ENCODE results near the gene SLC34A1. TPM values are rescaled to one million over a fixed set of nuclear protein-coding genes. Genes with fewer than 3 reads are reported as not detected.
A peak's percentile ranks its signal among the peaks of the same experiment; 100 is the strongest.

The SLC34A1 gene
- total and polyA plus RNA-seq, 2 of the 13 experiments (the other 11 are each of a cell fraction or from before 2014, with no cell fraction given) = 0.03 to 0.20 TPM

DNA sequence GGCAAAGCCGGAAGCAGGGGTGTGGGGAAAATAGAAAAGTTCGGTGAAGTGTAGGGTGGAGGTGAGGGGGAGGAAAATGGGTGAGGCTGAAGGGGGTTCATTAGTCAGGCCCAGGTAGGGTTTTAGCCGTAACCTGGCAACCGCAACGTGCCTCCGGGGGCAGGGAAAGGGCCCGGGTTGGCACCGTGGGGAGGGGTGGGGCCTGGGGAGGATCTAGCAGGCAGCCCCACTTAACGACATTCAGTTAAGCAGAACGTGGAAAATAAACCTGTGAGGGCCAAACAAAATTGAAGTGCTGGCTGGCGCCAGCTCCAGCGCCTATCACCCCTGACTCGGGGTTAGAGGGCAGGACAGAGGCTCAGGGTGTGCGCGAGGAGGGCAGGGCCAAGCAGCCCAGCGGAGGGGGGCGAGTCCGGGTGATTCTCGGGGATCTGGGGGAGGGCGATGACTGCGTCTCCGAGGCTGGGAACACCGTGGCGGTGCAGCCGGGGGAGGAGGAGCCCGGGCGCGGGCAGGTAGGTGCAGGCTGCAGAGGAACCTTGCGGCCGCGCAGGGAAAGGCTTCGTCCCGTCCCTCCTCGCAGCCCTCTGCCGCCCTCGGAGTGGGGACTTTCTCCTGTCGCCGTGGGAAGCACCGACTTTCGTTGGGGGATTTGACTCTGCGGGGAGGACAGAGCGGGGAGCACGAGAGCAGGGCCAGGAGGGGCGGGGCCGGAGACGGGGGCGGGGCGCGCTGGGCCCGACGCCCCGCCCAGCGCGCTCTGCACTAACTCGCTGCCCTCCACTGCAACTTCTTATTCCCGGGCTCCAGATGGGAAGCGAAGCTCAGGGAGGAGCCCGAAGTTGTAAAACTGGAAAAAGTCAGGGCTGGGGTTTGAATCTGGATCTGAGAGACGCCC lies 21.4 kb upstream of the SLC34A1 start (continued):
- TF ChIP-seq, protein P1, sequence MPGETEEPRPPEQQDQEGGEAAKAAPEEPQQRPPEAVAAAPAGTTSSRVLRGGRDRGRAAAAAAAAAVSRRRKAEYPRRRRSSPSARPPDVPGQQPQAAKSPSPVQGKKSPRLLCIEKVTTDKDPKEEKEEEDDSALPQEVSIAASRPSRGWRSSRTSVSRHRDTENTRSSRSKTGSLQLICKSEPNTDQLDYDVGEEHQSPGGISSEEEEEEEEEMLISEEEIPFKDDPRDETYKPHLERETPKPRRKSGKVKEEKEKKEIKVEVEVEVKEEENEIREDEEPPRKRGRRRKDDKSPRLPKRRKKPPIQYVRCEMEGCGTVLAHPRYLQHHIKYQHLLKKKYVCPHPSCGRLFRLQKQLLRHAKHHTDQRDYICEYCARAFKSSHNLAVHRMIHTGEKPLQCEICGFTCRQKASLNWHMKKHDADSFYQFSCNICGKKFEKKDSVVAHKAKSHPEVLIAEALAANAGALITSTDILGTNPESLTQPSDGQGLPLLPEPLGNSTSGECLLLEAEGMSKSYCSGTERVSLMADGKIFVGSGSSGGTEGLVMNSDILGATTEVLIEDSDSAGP (CRISPR knock-in tag; IDR thresholded peaks at IDR 0.05; ENCODE audit: borderline replicate concordance) = peak; percentile 64
- TF ChIP-seq REPIN1 (CRISPR knock-in tag; IDR thresholded peaks at IDR 0.05; ENCODE audit: borderline replicate concordance, low read depth) (no peak), KLF9 (CRISPR knock-in tag; IDR thresholded peaks at IDR 0.05; ENCODE audit: low read depth) (no peak), CREB1 (IDR thresholded peaks at IDR 0.05) (no peak), CREB1 (CRISPR knock-in tag; IDR thresholded peaks at IDR 0.05) (no peak), PHF20 (CRISPR knock-in tag; IDR thresholded peaks at IDR 0.05) (no peak), ETV6 (CRISPR knock-in tag; conservative IDR thresholded peaks at IDR 0.05) (no peak), PAWR (CRISPR knock-in tag; IDR thresholded peaks at IDR 0.05; ENCODE audit: borderline replicate concordance) (no peak), ZNF335 (CRISPR knock-in tag; IDR thresholded peaks at IDR 0.05) (0 out of 2 replicates have a peak, but pooled peaks have one; percentile 51), FOSL1 (CRISPR knock-in tag; IDR thresholded peaks at IDR 0.05; ENCODE audit: borderline replicate concordance) (no peak), POLR2AphosphoS5 (IDR thresholded peaks at IDR 0.05; ENCODE audit: low read depth, low read length) (peak; percentile 56), ARNT2 (CRISPR knock-in tag; IDR thresholded peaks at IDR 0.05; ENCODE audit: low read depth) (peak; percentile 54; the same call in 1 of the 2 replicates), TEAD2 (CRISPR knock-in tag; IDR thresholded peaks at IDR 0.05) (no peak), RFX3 (CRISPR knock-in tag; IDR thresholded peaks at IDR 0.05) (no peak)
- TF ChIP-seq, protein P2, sequence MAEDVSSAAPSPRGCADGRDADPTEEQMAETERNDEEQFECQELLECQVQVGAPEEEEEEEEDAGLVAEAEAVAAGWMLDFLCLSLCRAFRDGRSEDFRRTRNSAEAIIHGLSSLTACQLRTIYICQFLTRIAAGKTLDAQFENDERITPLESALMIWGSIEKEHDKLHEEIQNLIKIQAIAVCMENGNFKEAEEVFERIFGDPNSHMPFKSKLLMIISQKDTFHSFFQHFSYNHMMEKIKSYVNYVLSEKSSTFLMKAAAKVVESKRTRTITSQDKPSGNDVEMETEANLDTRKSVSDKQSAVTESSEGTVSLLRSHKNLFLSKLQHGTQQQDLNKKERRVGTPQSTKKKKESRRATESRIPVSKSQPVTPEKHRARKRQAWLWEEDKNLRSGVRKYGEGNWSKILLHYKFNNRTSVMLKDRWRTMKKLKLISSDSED (CRISPR knock-in tag; IDR thresholded peaks at IDR 0.05) = no peak
- TF ChIP-seq, protein P3, sequence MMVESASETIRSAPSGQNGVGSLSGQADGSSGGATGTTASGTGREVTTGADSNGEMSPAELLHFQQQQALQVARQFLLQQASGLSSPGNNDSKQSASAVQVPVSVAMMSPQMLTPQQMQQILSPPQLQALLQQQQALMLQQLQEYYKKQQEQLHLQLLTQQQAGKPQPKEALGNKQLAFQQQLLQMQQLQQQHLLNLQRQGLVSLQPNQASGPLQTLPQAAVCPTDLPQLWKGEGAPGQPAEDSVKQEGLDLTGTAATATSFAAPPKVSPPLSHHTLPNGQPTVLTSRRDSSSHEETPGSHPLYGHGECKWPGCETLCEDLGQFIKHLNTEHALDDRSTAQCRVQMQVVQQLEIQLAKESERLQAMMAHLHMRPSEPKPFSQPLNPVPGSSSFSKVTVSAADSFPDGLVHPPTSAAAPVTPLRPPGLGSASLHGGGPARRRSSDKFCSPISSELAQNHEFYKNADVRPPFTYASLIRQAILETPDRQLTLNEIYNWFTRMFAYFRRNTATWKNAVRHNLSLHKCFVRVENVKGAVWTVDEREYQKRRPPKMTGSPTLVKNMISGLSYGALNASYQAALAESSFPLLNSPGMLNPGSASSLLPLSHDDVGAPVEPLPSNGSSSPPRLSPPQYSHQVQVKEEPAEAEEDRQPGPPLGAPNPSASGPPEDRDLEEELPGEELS (CRISPR knock-in tag; IDR thresholded peaks at IDR 0.05) = no peak
- TF ChIP-seq, protein P4, sequence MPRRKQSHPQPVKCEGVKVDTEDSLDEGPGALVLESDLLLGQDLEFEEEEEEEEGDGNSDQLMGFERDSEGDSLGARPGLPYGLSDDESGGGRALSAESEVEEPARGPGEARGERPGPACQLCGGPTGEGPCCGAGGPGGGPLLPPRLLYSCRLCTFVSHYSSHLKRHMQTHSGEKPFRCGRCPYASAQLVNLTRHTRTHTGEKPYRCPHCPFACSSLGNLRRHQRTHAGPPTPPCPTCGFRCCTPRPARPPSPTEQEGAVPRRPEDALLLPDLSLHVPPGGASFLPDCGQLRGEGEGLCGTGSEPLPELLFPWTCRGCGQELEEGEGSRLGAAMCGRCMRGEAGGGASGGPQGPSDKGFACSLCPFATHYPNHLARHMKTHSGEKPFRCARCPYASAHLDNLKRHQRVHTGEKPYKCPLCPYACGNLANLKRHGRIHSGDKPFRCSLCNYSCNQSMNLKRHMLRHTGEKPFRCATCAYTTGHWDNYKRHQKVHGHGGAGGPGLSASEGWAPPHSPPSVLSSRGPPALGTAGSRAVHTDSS (CRISPR knock-in tag; conservative IDR thresholded peaks at IDR 0.05) = no peak
- TF ChIP-seq, protein P5, sequence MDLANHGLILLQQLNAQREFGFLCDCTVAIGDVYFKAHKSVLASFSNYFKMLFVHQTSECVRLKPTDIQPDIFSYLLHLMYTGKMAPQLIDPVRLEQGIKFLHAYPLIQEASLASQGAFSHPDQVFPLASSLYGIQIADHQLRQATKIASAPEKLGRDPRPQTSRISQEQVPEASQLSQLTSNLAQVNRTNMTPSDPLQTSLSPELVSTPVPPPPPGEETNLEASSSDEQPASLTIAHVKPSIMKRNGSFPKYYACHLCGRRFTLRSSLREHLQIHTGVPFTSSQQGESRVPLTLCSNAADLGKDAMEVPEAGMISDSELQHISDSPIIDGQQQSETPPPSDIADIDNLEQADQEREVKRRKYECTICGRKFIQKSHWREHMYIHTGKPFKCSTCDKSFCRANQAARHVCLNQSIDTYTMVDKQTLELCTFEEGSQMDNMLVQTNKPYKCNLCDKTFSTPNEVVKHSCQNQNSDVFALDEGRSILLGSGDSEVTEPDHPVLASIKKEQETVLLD (CRISPR knock-in tag; IDR thresholded peaks at IDR 0.05; ENCODE audit: low read depth) = no peak
